Neural cell (in vitro differentiated cells): ENCODE data around the gene DDX56. TPM values are rescaled to one million over a fixed set of nuclear protein-coding genes. Genes with fewer than 3 reads are reported as not detected.

Experiments used
- H2AFZ ChIP-seq: fragments of 200-600, 300-800 bp; sonication (generic), shearing (Covaris generic); 2 replicates; pipeline ENCODE4 v1.6.0; 2014; ENCODE audit warnings: low read depth, mild to moderate bottlenecking, antibody characterized with exemption, low read length, moderate library complexity
- H3F3A ChIP-seq: fragments of 200-600 bp; shearing (Covaris generic); 2 replicates; pipeline ENCODE4 v1.6.1; 2016; ENCODE audit warnings: mild to moderate bottlenecking, moderate library complexity, mixed read lengths, antibody characterized with exemption, low read length; ENCODE audit not compliant: insufficient read depth, poor library complexity, severe bottlenecking
- H3K27ac ChIP-seq: fragments of 200-600, 300-800 bp; sonication (generic), shearing (Covaris generic); 2 replicates; pipeline ENCODE4 v1.5.1; 2014; ENCODE audit warnings: mild to moderate bottlenecking, low read length, moderate library complexity
- H3K27me3 ChIP-seq: fragments of 300-800, 200-600 bp; sonication (generic), shearing (Covaris generic); 2 replicates; pipeline ENCODE4 v1.6.0; 2014; ENCODE audit warnings: mild to moderate bottlenecking, low read depth, low read length, moderate library complexity; ENCODE audit not compliant: insufficient read depth
- H3K36me3 ChIP-seq: fragments of 300-800, 200-600 bp; sonication (generic), shearing (Covaris generic); 2 replicates; pipeline ENCODE4 v1.5.1; 2014; ENCODE audit warnings: mild to moderate bottlenecking, antibody characterized with exemption, low read length, moderate library complexity; ENCODE audit not compliant: insufficient read depth
- H3K4me2 ChIP-seq: fragments of 300-800, 200-600 bp; sonication (generic), shearing (Covaris generic); 2 replicates; pipeline ENCODE4 v1.6.0; 2014; ENCODE audit warnings: mild to moderate bottlenecking, low read length
- H3K4me3 ChIP-seq: fragments of 300-800, 200-600 bp; sonication (generic), shearing (Covaris generic); 2 replicates; pipeline ENCODE4 v1.5.1; 2014; ENCODE audit warnings: mild to moderate bottlenecking, low read length, moderate library complexity
- H3K79me2 ChIP-seq: fragments of 200-600 bp; shearing (Covaris generic); replicated peaks from 2 replicates; pipeline ENCODE4 v1.6.0; 2014; ENCODE audit warnings: mild to moderate bottlenecking, low read length, moderate library complexity; ENCODE audit not compliant: insufficient read depth
- H3K9ac ChIP-seq: fragments of 300-800, 200-600 bp; sonication (generic), shearing (Covaris generic); 2 replicates; pipeline ENCODE4 v1.6.1; 2016; ENCODE audit warnings: mild to moderate bottlenecking, low read length, mixed read lengths
- H3K9me2 ChIP-seq: fragments of 200-600 bp; shearing (Covaris generic); 2 replicates; pipeline ENCODE4 v1.6.1; 2016; ENCODE audit warnings: mild to moderate bottlenecking, low read length, mixed read lengths; ENCODE audit not compliant: insufficient read depth
- H3K9me3 ChIP-seq: fragments of 200-600, 300-800 bp; sonication (generic), shearing (Covaris generic); 2 replicates; pipeline ENCODE4 v1.6.1; 2016; ENCODE audit warnings: mild to moderate bottlenecking, mixed run types, low read length, moderate library complexity, mixed read lengths
- H4K20me1 ChIP-seq: fragments of 200-600 bp; shearing (Covaris generic); 2 replicates; pipeline ENCODE4 v1.6.1; 2016; ENCODE audit warnings: mild to moderate bottlenecking, mixed run types; ENCODE audit not compliant: insufficient read depth
- CTCF ChIP-seq: fragments of 450-650 bp; IDR thresholded peaks from 2 replicates; pipeline ENCODE4 v1.5.1; 2014; ENCODE audit warnings: antibody characterized with exemption, mild to moderate bottlenecking, moderate library complexity; ENCODE audit not compliant: poor library complexity, severe bottlenecking
- EP300 ChIP-seq: fragments of 450-650 bp; conservative IDR thresholded peaks from 2 replicates; pipeline ENCODE4 v1.6.1; 2014; ENCODE audit warnings: antibody characterized with exemption, mild to moderate bottlenecking, moderate library complexity; ENCODE audit not compliant: poor library complexity, severe bottlenecking
- EZH2 ChIP-seq: fragments of 200-600, 300-800 bp; shearing (Covaris generic), sonication (generic); IDR thresholded peaks from 2 replicates; pipeline ENCODE4 v1.6.1; 2014; ENCODE audit warnings: antibody characterized with exemption, low read length, borderline replicate concordance, mild to moderate bottlenecking; ENCODE audit not compliant: insufficient read depth, poor library complexity, severe bottlenecking
- MXI1 ChIP-seq: fragments of 450-650 bp; conservative IDR thresholded peaks from 2 replicates; pipeline ENCODE4 v1.6.1; 2014; ENCODE audit warnings: antibody characterized with exemption, mild to moderate bottlenecking; ENCODE audit not compliant: poor library complexity, severe bottlenecking
- POLR2AphosphoS5 ChIP-seq: IDR thresholded peaks from 2 replicates; pipeline ENCODE4 v1.6.1; 2012
- RAD21 ChIP-seq: fragments of 450-650 bp; conservative IDR thresholded peaks from 2 replicates; pipeline ENCODE4 v1.6.1; 2014; ENCODE audit warnings: antibody characterized with exemption, mild to moderate bottlenecking, moderate library complexity
- REST ChIP-seq: IDR thresholded peaks from 2 replicates; pipeline ENCODE4 v1.6.1; 2012; ENCODE audit warnings: borderline replicate concordance
- SMC3 ChIP-seq: fragments of 450-650 bp; conservative IDR thresholded peaks from 2 replicates; pipeline ENCODE4 v1.6.1; 2014; ENCODE audit warnings: antibody characterized with exemption, mild to moderate bottlenecking, moderate library complexity; ENCODE audit not compliant: poor library complexity
- TAF1 ChIP-seq: IDR thresholded peaks from 2 replicates; pipeline ENCODE4 v1.6.1; 2012; ENCODE audit warnings: low read depth
- polyA plus RNA-seq: library from polyadenylated mRNA; depleted of rRNA; stranded (reverse); fragments of >200 nt; gene quantifications from 2 replicates; pipeline ENCODE4 v1.2.3, GENCODE V29; 2014

DDX56 gene
- polyA plus RNA-seq, 1 donor from 2014 or later, result 80.6 TPM

GRCh38 chr7:44580945-44581878, 7.5 kb upstream of the DDX56 start:
- Histone ChIP-seq H3K9ac (peak overlapping the region; percentile 97), H3K9me3 (no peaks in the 10 kb centered on the region), H3K4me3 (peak overlapping the region; percentile 100), H2AFZ (peak overlapping the region; percentile 80), H3K36me3 (peaks cover 4% of the 10 kb centered on the region), H4K20me1 (no peaks in the 10 kb centered on the region), H3K27me3 (no peaks in the 10 kb centered on the region), H3K27ac (peak overlapping the region; percentile 87), H3K9me2 (no peaks in the 10 kb centered on the region), H3K79me2 (peaks cover 13% of the 10 kb centered on the region), H3F3A (no peaks in the 10 kb centered on the region), H3K4me2 (peak overlapping the region; percentile 70)
- no peak for TF ChIP-seq SMC3
- TF ChIP-seq POLR2AphosphoS5, result no peak
- TF ChIP-seq EZH2, result no peak
- no peak for TF ChIP-seq EP300

GRCh38 chr7:44576228-44576627, 2.5 kb upstream of the DDX56 start:
- Histone ChIP-seq H3K27me3 (no peaks in the 10 kb centered on the region), H3K79me2 (peaks cover 15% of the 10 kb centered on the region), H3K4me2 (no peak overlapping the region), H3K9me3 (no peaks in the 10 kb centered on the region), H3K9me2 (no peaks in the 10 kb centered on the region), H2AFZ (no peak overlapping the region), H3K27ac (no peak overlapping the region), H3K9ac (no peak overlapping the region), H3K36me3 (peaks cover 4% of the 10 kb centered on the region), H3F3A (no peaks in the 10 kb centered on the region), H3K4me3 (no peak overlapping the region), H4K20me1 (no peaks in the 10 kb centered on the region)
- no peak for TF ChIP-seq EZH2
- TF ChIP-seq TAF1, result no peak
- no peak for TF ChIP-seq EP300
- no peak for TF ChIP-seq REST
- TF ChIP-seq POLR2AphosphoS5, result no peak
- TF ChIP-seq MXI1, result no peak
- TF ChIP-seq SMC3, result no peak
- no peak for TF ChIP-seq CTCF
- TF ChIP-seq RAD21, result no peak
